Measurements from ENCODE around the gene RNF220.

The RNF220 gene

DNA sequence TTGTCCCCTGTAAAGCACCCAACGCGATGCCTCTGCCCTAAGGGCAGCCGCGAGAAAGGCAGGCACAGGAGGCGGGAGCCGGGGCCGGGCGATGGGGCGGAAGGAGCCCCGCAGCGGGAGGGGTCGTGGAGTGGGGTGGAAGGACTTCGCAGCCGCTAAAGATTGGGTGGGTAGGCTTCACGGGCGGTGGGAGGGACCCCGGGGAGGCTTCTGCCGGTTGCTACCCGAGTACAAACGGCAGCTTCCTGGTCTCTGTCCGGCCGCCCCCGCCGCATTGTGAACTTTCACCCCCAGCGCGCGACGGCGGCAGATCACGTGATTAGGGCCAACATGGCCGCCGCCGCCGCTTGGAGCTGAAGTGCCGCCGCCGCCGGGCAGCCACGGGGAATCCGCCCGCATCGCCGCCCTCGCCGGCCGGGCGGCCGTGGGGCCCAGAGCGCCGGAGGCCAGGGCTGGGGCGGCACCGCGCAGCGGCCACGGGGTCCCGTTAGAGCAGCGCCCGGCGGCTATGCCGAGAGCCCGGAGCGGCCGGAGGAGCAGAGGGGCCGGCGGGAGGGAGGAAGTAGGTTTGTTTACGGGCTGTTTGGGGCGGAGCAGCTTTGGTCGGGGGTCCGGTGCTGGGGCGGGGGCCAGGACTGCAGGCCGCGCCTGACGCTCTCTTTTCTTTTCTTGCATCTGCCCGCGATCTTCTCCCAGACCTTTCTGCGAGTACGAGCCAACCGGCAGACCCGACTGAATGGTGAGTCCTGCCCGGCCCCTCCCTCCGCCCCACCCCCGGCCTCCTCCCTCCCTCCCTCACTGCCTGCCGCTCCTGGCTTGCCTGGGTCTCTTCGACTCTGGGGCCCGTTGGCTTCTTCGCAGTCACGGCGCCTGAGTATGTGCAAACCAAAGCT lies 226.8 kb downstream of the RNF220 start (continued):
- TF ChIP-seq, protein P1, sequence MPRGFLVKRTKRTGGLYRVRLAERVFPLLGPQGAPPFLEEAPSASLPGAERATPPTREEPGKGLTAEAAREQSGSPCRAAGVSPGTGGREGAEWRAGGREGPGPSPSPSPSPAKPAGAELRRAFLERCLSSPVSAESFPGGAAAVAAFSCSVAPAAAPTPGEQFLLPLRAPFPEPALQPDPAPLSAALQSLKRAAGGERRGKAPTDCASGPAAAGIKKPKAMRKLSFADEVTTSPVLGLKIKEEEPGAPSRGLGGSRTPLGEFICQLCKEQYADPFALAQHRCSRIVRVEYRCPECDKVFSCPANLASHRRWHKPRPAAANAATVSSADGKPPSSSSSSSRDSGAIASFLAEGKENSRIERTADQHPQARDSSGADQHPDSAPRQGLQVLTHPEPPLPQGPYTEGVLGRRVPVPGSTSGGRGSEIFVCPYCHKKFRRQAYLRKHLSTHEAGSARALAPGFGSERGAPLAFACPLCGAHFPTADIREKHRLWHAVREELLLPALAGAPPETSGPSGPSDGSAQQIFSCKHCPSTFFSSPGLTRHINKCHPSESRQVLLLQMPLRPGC (tag by site-specific recombination; IDR thresholded peaks at IDR 0.05), result 0 out of 2 replicates have a peak, but pooled peaks have one; percentile 28
- peak; percentile 81 for TF ChIP-seq ZNF341 (tag by site-specific recombination; IDR thresholded peaks at IDR 0.05; ENCODE audit: low read depth)
- TF ChIP-seq ZNF248 (tag by site-specific recombination; IDR thresholded peaks at IDR 0.05), result no peak
- TF ChIP-seq SP3 (tag by site-specific recombination; IDR thresholded peaks at IDR 0.05), result peak; percentile 89
- no peak for TF ChIP-seq ZNF112 (tag by site-specific recombination; IDR thresholded peaks at IDR 0.05)
- 0 out of 2 replicates have a peak, but pooled peaks have one; percentile 20 for TF ChIP-seq OSR2 (tag by site-specific recombination; IDR thresholded peaks at IDR 0.05)
- TF ChIP-seq, protein P2, sequence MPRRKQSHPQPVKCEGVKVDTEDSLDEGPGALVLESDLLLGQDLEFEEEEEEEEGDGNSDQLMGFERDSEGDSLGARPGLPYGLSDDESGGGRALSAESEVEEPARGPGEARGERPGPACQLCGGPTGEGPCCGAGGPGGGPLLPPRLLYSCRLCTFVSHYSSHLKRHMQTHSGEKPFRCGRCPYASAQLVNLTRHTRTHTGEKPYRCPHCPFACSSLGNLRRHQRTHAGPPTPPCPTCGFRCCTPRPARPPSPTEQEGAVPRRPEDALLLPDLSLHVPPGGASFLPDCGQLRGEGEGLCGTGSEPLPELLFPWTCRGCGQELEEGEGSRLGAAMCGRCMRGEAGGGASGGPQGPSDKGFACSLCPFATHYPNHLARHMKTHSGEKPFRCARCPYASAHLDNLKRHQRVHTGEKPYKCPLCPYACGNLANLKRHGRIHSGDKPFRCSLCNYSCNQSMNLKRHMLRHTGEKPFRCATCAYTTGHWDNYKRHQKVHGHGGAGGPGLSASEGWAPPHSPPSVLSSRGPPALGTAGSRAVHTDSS (tag by site-specific recombination; IDR thresholded peaks at IDR 0.05), result no peak
- no peak for TF ChIP-seq ZNF514 (tag by site-specific recombination; IDR thresholded peaks at IDR 0.05)
- TF ChIP-seq ZNF24 (tag by site-specific recombination; IDR thresholded peaks at IDR 0.05), result peak; percentile 94
- TF ChIP-seq ZNF37A (tag by site-specific recombination; IDR thresholded peaks at IDR 0.05), result no peak
- TF ChIP-seq, protein P3, sequence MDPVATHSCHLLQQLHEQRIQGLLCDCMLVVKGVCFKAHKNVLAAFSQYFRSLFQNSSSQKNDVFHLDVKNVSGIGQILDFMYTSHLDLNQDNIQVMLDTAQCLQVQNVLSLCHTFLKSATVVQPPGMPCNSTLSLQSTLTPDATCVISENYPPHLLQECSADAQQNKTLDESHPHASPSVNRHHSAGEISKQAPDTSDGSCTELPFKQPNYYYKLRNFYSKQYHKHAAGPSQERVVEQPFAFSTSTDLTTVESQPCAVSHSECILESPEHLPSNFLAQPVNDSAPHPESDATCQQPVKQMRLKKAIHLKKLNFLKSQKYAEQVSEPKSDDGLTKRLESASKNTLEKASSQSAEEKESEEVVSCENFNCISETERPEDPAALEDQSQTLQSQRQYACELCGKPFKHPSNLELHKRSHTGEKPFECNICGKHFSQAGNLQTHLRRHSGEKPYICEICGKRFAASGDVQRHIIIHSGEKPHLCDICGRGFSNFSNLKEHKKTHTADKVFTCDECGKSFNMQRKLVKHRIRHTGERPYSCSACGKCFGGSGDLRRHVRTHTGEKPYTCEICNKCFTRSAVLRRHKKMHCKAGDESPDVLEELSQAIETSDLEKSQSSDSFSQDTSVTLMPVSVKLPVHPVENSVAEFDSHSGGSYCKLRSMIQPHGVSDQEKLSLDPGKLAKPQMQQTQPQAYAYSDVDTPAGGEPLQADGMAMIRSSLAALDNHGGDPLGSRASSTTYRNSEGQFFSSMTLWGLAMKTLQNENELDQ (tag by site-specific recombination; IDR thresholded peaks at IDR 0.05; ENCODE audit: low read depth), result no peak
- TF ChIP-seq HOXD13 (CRISPR knock-in tag; IDR thresholded peaks at IDR 0.05; ENCODE audit: borderline replicate concordance), result no peak
- no peak for TF ChIP-seq ZFP41 (tag by site-specific recombination; IDR thresholded peaks at IDR 0.05; ENCODE audit: borderline replicate concordance)
- TF ChIP-seq, protein P4, sequence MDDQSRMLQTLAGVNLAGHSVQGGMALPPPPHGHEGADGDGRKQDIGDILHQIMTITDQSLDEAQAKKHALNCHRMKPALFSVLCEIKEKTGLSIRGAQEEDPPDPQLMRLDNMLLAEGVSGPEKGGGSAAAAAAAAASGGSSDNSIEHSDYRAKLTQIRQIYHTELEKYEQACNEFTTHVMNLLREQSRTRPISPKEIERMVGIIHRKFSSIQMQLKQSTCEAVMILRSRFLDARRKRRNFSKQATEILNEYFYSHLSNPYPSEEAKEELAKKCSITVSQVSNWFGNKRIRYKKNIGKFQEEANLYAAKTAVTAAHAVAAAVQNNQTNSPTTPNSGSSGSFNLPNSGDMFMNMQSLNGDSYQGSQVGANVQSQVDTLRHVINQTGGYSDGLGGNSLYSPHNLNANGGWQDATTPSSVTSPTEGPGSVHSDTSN (CRISPR knock-in tag; IDR thresholded peaks at IDR 0.05), result no peak
- TF ChIP-seq ZNF404 (tag by site-specific recombination; IDR thresholded peaks at IDR 0.05), result no peak
- peak; percentile 75 for TF ChIP-seq YY1 (tag by site-specific recombination; IDR thresholded peaks at IDR 0.05)
- TF ChIP-seq ZNF629 (tag by site-specific recombination; IDR thresholded peaks at IDR 0.05), result 0 out of 2 replicates have a peak, but pooled peaks have one; percentile 55
- TF ChIP-seq, protein P5, sequence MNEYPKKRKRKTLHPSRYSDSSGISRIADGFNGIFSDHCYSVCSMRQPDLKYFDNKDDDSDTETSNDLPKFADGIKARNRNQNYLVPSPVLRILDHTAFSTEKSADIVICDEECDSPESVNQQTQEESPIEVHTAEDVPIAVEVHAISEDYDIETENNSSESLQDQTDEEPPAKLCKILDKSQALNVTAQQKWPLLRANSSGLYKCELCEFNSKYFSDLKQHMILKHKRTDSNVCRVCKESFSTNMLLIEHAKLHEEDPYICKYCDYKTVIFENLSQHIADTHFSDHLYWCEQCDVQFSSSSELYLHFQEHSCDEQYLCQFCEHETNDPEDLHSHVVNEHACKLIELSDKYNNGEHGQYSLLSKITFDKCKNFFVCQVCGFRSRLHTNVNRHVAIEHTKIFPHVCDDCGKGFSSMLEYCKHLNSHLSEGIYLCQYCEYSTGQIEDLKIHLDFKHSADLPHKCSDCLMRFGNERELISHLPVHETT (tag by site-specific recombination; IDR thresholded peaks at IDR 0.05), result peak; percentile 73
- TF ChIP-seq SETDB1 (IDR thresholded peaks at IDR 0.05; ENCODE audit: insufficient read length, low read length), result no peak
- peak; percentile 65; the same call in 1 of the 2 replicates for TF ChIP-seq ZNF677 (tag by site-specific recombination; IDR thresholded peaks at IDR 0.05)
- TF ChIP-seq ZNF560 (tag by site-specific recombination; IDR thresholded peaks at IDR 0.05; ENCODE audit: borderline replicate concordance), result no peak
- TF ChIP-seq, protein P6, sequence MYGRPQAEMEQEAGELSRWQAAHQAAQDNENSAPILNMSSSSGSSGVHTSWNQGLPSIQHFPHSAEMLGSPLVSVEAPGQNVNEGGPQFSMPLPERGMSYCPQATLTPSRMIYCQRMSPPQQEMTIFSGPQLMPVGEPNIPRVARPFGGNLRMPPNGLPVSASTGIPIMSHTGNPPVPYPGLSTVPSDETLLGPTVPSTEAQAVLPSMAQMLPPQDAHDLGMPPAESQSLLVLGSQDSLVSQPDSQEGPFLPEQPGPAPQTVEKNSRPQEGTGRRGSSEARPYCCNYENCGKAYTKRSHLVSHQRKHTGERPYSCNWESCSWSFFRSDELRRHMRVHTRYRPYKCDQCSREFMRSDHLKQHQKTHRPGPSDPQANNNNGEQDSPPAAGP (tag by site-specific recombination; IDR thresholded peaks at IDR 0.05), result 0 out of 2 replicates have a peak, but pooled peaks have one; percentile 47
- TF ChIP-seq SALL2 (tag by site-specific recombination; IDR thresholded peaks at IDR 0.05; ENCODE audit: borderline replicate concordance), result no peak
- peak; percentile 76 for TF ChIP-seq ZNF335 (tag by site-specific recombination; conservative IDR thresholded peaks at IDR 0.05)
- TF ChIP-seq ZNF561 (tag by site-specific recombination; IDR thresholded peaks at IDR 0.05; ENCODE audit: borderline replicate concordance), result peak; percentile 86; the same call in 1 of the 2 replicates
- TF ChIP-seq, protein P7, sequence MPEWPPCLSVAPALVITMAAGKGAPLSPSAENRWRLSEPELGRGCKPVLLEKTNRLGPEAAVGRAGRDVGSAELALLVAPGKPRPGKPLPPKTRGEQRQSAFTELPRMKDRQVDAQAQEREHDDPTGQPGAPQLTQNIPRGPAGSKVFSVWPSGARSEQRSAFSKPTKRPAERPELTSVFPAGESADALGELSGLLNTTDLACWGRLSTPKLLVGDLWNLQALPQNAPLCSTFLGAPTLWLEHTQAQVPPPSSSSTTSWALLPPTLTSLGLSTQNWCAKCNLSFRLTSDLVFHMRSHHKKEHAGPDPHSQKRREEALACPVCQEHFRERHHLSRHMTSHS (tag by site-specific recombination; IDR thresholded peaks at IDR 0.05), result no peak
- TF ChIP-seq HOXC10 (CRISPR knock-in tag; IDR thresholded peaks at IDR 0.05), result 0 out of 2 replicates have a peak, but pooled peaks have one; percentile 33
- peak; percentile 65 for TF ChIP-seq ZIC2 (tag by site-specific recombination; IDR thresholded peaks at IDR 0.05)
- TF ChIP-seq SP2 (tag by site-specific recombination; IDR thresholded peaks at IDR 0.05), result peak; percentile 81
- TF ChIP-seq ZBTB7A (tag by site-specific recombination; IDR thresholded peaks at IDR 0.05; ENCODE audit: low read depth), result peak; percentile 90
